ENCODE measurements around the gene PYGL. TPM values are rescaled to one million over a fixed set of nuclear protein-coding genes. Genes with fewer than 3 reads are reported as not detected.

Gene PYGL
- total and polyA plus RNA-seq, 2 experiments from 2014 or later = 57.6 to 93.8 TPM

DNA sequence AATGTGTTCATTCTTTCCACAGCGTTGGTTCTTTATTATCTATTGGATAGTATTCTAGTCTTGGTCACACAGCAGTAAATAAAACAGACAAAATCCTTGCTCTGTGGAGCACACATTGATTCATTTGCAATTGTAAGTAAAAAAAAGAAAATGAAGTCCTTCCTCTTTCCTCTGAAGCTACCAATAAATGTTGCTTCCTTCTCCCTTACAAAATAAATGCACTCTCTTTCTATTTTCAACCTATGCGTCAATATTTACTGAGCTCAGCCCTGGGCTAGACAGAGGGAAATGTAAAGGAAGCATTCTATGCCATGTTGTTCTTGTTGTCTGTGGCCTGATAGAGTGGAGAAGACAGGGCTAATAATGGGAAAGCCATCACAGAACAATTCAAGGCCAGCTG, 69.5 kb downstream of the PYGL start:
- Mint-ChIP-seq H3K36me3 (ENCODE audit: low read depth) (no peaks in the 10 kb centered on the region), H3K27ac (no peak overlapping the region), H3K4me3 (no peak overlapping the region), H3K9me3 (no peaks in the 10 kb centered on the region), H3K27me3 (ENCODE audit: insufficient read depth, low read depth, poor library complexity) (peaks cover 17% of the 10 kb centered on the region), H3K4me1 (peaks cover 19% of the 10 kb centered on the region)
- Histone ChIP-seq H3K79me2 (replicated peaks; ENCODE audit: insufficient read depth) (no peaks in the 10 kb centered on the region), H3K36me3 (ENCODE audit: insufficient read depth) (no peaks in the 10 kb centered on the region), H3K27ac (ENCODE audit: low read depth) (no peak overlapping the region), H4K20me1 (replicated peaks; ENCODE audit: insufficient read depth) (no peaks in the 10 kb centered on the region), H3K9me2 (ENCODE audit: insufficient read depth) (no peaks in the 10 kb centered on the region), H2AFZ (no peak overlapping the region), H3K4me1 (ENCODE audit: insufficient read depth) (peaks cover 13% of the 10 kb centered on the region), H3K4me3 (no peak overlapping the region), H3F3A (replicated peaks; ENCODE audit: low read depth) (0 out of 2 replicates have a peak, but pooled peaks cover 7% of the 10 kb centered on the region), H3K4me2 (no peak overlapping the region), H3K27me3 (ENCODE audit: insufficient read depth) (peaks cover 39% of the 10 kb centered on the region)
- DNase-seq (ENCODE audit: low spot score) = no peak
- no peak for ATAC-seq
- TF ChIP-seq CREB1 (CRISPR knock-in tag; IDR thresholded peaks at IDR 0.05; ENCODE audit: low read depth) (no peak), STAT1 (IDR thresholded peaks at IDR 0.05; ENCODE audit: unreplicated experiment) (no peak), ZNF331 (CRISPR knock-in tag; IDR thresholded peaks at IDR 0.05; ENCODE audit: low read depth) (no peak), EZH2 (IDR thresholded peaks at IDR 0.05; ENCODE audit: low read depth, unreplicated experiment) (no peak), REST (IDR thresholded peaks at IDR 0.05; ENCODE audit: unreplicated experiment) (no peak), ETS1 (IDR thresholded peaks at IDR 0.05) (no peak), EZH2phosphoT487 (IDR thresholded peaks at IDR 0.05; ENCODE audit: unreplicated experiment) (no peak), CTCF (conservative IDR thresholded peaks at IDR 0.05; ENCODE audit: low read depth in 2 of 2) (no peak), JUNB (IDR thresholded peaks at IDR 0.05; ENCODE audit: unreplicated experiment) (no peak), POLR2AphosphoS5 (IDR thresholded peaks at IDR 0.05; ENCODE audit: low read depth) (no peak), ZNF114 (CRISPR knock-in tag; IDR thresholded peaks at IDR 0.05) (no peak), NANOG (IDR thresholded peaks at IDR 0.05; ENCODE audit: borderline replicate concordance) (no peak), ZNF462 (CRISPR knock-in tag; IDR thresholded peaks at IDR 0.05) (no peak)

Measured in GM23338 (cell line).